Lower leg skin (tissue), 4 donors: Measurements from ENCODE around the gene SH2B3. TPM values are rescaled to one million over a fixed set of nuclear protein-coding genes. Genes with fewer than 3 reads are reported as not detected.

Experiments used
- DNase-seq, 2 donors: peaks; one replicate each; pipeline ENCODE4 v3.0.0-alpha.2; 2019; ENCODE audit warnings: low spot score in 2 of 2
- H3K4me3 ChIP-seq: fragments of 200-600 bp; sonication (generic); 2 replicates; pipeline ENCODE4 v1.5.1; 2017; ENCODE audit warnings: mild to moderate bottlenecking, low read depth; ENCODE audit not compliant: poor library complexity, severe bottlenecking
- CTCF ChIP-seq, 3 donors: fragments of 450-650 bp; IDR thresholded peaks; one replicate each; pipeline ENCODE4 v1.5.1; 2016; ENCODE audit warnings: antibody characterized with exemption in 3 of 3, mild to moderate bottlenecking in 3 of 3, moderate library complexity in 2 of 3
- POLR2A ChIP-seq, 2 donors: fragments of 450-650 bp; IDR thresholded peaks; one replicate each; pipeline ENCODE4 v1.6.1; 2016 to 2017; ENCODE audit warnings: antibody characterized with exemption in 2 of 2, mild to moderate bottlenecking in 1 of 2, moderate library complexity in 1 of 2
- WGBS, 2 donors: methylation state at CpG; one replicate each; pipeline ENCODE4 v1.1.5; 2018; 5-methylcytosine and 5-hydroxymethylcytosine counted together
- intact Hi-C: fragments of 100-400 bp; cut with DNase I; formaldehyde crosslinking; loops from one replicate; pipeline ENCODE4 v1.15.0; 2023; ENCODE audit warnings: low total_unique reads
- total RNA-seq, 4 donors: library from RNA; depleted of rRNA; stranded (reverse); fragments of >200 nt; gene quantifications; one replicate each; pipeline ENCODE4 v1.1.0, GENCODE V29; 2016

Gene SH2B3
- total RNA-seq: 10 to 100 TPM in 1 of 4 donors, 1 to 10 TPM in 3; 6.5 to 16.1 (median 8.2) TPM

- H3K4me3 ChIP-seq: peak within 1 kb of the TSS; percentile 72
- TF ChIP-seq POLR2A (IDR thresholded peaks at IDR 0.05) (peak in 1 of 2 donors; percentile 13), CTCF (IDR thresholded peaks at IDR 0.05) (no peak)
- WGBS, 2 donors: 0% methylated on average over 6 to 12 of the region's 80 CpGs
- intact Hi-C loops: loop anchor here (5.0 kb wide), 1 partner anchor 1931 kb away; the partner anchor contains the start of gene SLC8B1
- peak in 1 of 2 donors; percentile 90 for DNase-seq
These were observed at the start of gene SH2B3 for GRCh38 chr12:111405859-111406473. Gene SH2B3 (plus strand): TSS chr12:111405923. CDS start chr12:111418146, 12,223 bp downstream.

DNA sequence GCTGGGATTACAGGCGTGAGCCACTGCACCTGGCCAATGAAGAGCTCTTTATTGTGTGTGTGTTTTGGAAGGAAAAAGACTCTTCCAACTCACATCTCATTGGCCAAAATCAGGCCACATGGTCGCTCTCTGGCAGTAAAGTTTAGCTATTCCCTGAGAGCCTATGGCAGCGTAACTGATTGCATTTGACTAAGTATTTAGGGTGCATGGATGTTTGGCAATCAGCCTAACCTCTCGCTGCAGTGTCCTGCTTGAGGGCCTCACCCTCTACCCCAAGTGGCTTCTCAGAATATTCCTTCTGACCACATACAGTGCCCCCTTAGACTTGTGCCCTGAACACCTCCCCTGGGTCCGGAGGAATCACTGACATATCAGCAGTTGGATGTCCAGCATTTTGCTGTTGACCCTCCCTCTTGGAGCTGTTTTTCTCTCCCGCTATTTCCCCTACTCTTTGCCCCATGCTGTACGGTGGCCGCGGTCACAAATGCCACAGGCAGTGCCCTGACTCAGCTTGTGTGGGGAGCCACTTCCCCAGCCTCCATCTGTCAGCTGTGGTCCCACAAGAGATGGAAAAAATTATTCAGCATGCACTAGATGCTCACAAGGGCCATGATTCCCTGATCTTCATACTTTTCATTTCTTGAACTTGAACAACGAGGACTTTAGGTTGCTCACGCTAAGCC is 46.4 kb upstream of the SH2B3 start:
- 60 to 63% methylated on average over 11 of the region's 11 CpGs for WGBS, 2 donors
- intact Hi-C loops: no loop called here
- no peak for DNase-seq
- no peak for TF ChIP-seq CTCF (IDR thresholded peaks at IDR 0.05)
- no peak for TF ChIP-seq POLR2A (IDR thresholded peaks at IDR 0.05)
- no peak overlapping the region for H3K4me3 ChIP-seq

- intact Hi-C loops: no loop called here
- WGBS, 2 donors: 42 to 50% methylated on average over 5 of the region's 5 CpGs
- no peak for DNase-seq
- TF ChIP-seq CTCF (IDR thresholded peaks at IDR 0.05) (no peak), POLR2A (IDR thresholded peaks at IDR 0.05) (no peak)
- no peak overlapping the region for H3K4me3 ChIP-seq
These were observed 45.8 kb upstream of the SH2B3 start for GRCh38 chr12:111359914-111360276.

- no peak for TF ChIP-seq CTCF (IDR thresholded peaks at IDR 0.05)
- no peak for TF ChIP-seq POLR2A (IDR thresholded peaks at IDR 0.05)
- intact Hi-C loops: no loop called here
- no peak for DNase-seq
- H3K4me3 ChIP-seq: no peak overlapping the region
- 63 to 66% methylated on average over 9 of the region's 9 CpGs for WGBS, 2 donors
These were observed 45.3 kb upstream of the SH2B3 start for GRCh38 chr12:111360325-111360930.

DNA sequence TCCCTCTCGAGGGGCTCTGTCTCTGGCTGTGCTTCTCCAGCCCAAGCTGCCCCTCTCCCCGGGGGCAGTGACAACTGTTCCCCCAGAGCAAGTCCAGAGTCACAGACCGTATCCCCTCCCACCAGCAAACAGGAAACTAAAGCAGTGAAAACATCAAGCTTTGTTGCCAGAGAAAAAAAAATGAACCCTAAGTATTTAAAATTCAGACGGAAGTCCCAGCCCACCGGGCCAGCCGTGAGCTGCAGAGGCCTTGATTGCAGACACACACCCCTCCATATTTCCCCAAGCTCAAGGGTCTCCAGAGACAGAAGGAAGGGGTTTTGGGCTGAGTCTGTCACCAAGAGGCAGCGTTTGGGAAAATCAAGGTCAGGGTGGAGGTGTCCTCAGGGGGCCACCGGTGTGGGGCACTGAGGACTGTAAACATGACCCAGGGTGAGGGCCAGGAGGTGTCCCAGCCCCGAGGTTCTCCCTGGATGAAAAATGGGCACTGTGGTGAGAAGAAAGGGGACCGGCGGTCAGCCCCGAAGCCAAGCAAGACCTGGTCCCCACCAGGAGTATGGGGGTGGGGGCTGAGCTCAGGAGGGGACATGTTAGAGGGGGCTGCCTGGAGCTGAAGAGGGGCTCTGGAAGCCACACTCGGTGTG is 44.5 kb upstream of the SH2B3 start:
- intact Hi-C loops: no loop called here
- no peak for DNase-seq
- 67 to 70% methylated on average over 13 of the region's 13 CpGs for WGBS, 2 donors
- no peak for TF ChIP-seq POLR2A (IDR thresholded peaks at IDR 0.05)
- no peak for TF ChIP-seq CTCF (IDR thresholded peaks at IDR 0.05)
- H3K4me3 ChIP-seq: no peak overlapping the region
